Adipocyte (in vitro differentiated cells): ENCODE measurements around the gene NSUN5.
"Not testable (repeated sequence)": the region's sequence is repeated elsewhere in the genome, so short reads cannot be mapped to it uniquely, and the experiment has no call there.

Source experiments
- DNase-seq: peaks from one replicate; pipeline ENCODE4 v3.0.0-alpha.2; 2015; ENCODE audit warnings: low read depth
- H3K27me3 ChIP-seq: replicated peaks from 2 replicates; pipeline ENCODE4 v1.7.0; 2013; ENCODE audit warnings: mild to moderate bottlenecking, low read length, moderate library complexity; ENCODE audit not compliant: control insufficient read depth, insufficient read depth
- H3K36me3 ChIP-seq: 2 replicates; pipeline ENCODE4 v1.7.0; 2013; ENCODE audit warnings: low read length, mild to moderate bottlenecking, moderate library complexity; ENCODE audit not compliant: control insufficient read depth, insufficient read depth, severe bottlenecking
- H3K4me1 ChIP-seq: 2 replicates; pipeline ENCODE4 v1.7.0; 2013; ENCODE audit warnings: mild to moderate bottlenecking, low read length, moderate library complexity; ENCODE audit not compliant: control insufficient read depth, insufficient read depth
- H3K4me3 ChIP-seq: 2 replicates; pipeline ENCODE4 v1.7.0; 2013; ENCODE audit warnings: mild to moderate bottlenecking, low read length, moderate library complexity
- H3K9ac ChIP-seq: 2 replicates; pipeline ENCODE4 v1.7.0; 2013; ENCODE audit warnings: mild to moderate bottlenecking, low read length, moderate library complexity
- H3K9me3 ChIP-seq: 2 replicates; pipeline ENCODE4 v1.7.0; 2013; ENCODE audit warnings: mild to moderate bottlenecking, low read length, moderate library complexity; ENCODE audit not compliant: control insufficient read depth

NSUN5 gene

GRCh38 chr7:73325424-73325823, 16.8 kb upstream of the NSUN5 start:
- not testable (repeated sequence) for DNase-seq, H3K4me1 ChIP-seq, H3K9ac ChIP-seq, H3K4me3 ChIP-seq, H3K36me3 ChIP-seq, H3K9me3 ChIP-seq
- peaks cover 18% of the 10 kb centered on the region for H3K27me3 ChIP-seq

GRCh38 chr7:73324081-73324845, 15.6 kb upstream of the NSUN5 start:
- H3K36me3 ChIP-seq, H3K9me3 ChIP-seq: not testable (repeated sequence)
- peak; percentile 68 for DNase-seq

GRCh38 chr7:73323434-73324080, 14.9 kb upstream of the NSUN5 start:
- DNase-seq, H3K9ac ChIP-seq, H3K4me3 ChIP-seq, H3K9me3 ChIP-seq, H3K36me3 ChIP-seq, H3K4me1 ChIP-seq: not testable (repeated sequence)
- H3K27me3 ChIP-seq: peaks cover 10% of the 10 kb centered on the region

More at GRCh38 chr7:73324081-73324845, 15.6 kb upstream of the NSUN5 start:
- H3K9ac ChIP-seq, H3K4me1 ChIP-seq, H3K4me3 ChIP-seq: not testable (repeated sequence)
- peaks cover 14% of the 10 kb centered on the region for H3K27me3 ChIP-seq

- not testable (repeated sequence) for DNase-seq
- peaks cover 16% of the 10 kb centered on the region for H3K27me3 ChIP-seq
Measured at GRCh38 chr7:73320009-73320408, 11.4 kb upstream of the NSUN5 start.

GRCh38 chr7:73319541-73319940, 10.9 kb upstream of the NSUN5 start:
- not testable (repeated sequence) for DNase-seq, H3K9ac ChIP-seq, H3K4me3 ChIP-seq, H3K9me3 ChIP-seq, H3K4me1 ChIP-seq, H3K36me3 ChIP-seq
- peaks cover 15% of the 10 kb centered on the region for H3K27me3 ChIP-seq

More at GRCh38 chr7:73320009-73320408, 11.4 kb upstream of the NSUN5 start:
- not testable (repeated sequence) for H3K4me3 ChIP-seq, H3K9ac ChIP-seq, H3K4me1 ChIP-seq, H3K36me3 ChIP-seq, H3K9me3 ChIP-seq

GRCh38 chr7:73318656-73319204, 10.1 kb upstream of the NSUN5 start:
- not testable (repeated sequence) for H3K36me3 ChIP-seq, DNase-seq, H3K4me3 ChIP-seq, H3K9me3 ChIP-seq, H3K9ac ChIP-seq, H3K27me3 ChIP-seq, H3K4me1 ChIP-seq

- H3K4me3 ChIP-seq: no peak overlapping the region
- no peaks in the 10 kb centered on the region for H3K4me1 ChIP-seq
- H3K9me3 ChIP-seq: no peaks in the 10 kb centered on the region
- H3K9ac ChIP-seq: no peak overlapping the region
- peaks cover 7% of the 10 kb centered on the region for H3K27me3 ChIP-seq
- no peak for DNase-seq
- H3K36me3 ChIP-seq: no peaks in the 10 kb centered on the region
Measured at GRCh38 chr7:73316521-73316920, 7.9 kb upstream of the NSUN5 start.

- Histone ChIP-seq H3K4me3 (no peak overlapping the region), H3K27me3 (peaks cover 7% of the 10 kb centered on the region), H3K9me3 (no peaks in the 10 kb centered on the region), H3K9ac (no peak overlapping the region), H3K4me1 (peaks cover 2% of the 10 kb centered on the region), H3K36me3 (no peaks in the 10 kb centered on the region)
- no peak for DNase-seq
Measured at GRCh38 chr7:73314271-73314670, 5.6 kb upstream of the NSUN5 start.

GRCh38 chr7:73313521-73313906, 4.9 kb upstream of the NSUN5 start:
- Histone ChIP-seq H3K4me1 (peaks cover 3% of the 10 kb centered on the region), H3K4me3 (no peak overlapping the region), H3K36me3 (no peaks in the 10 kb centered on the region), H3K27me3 (peaks cover 7% of the 10 kb centered on the region), H3K9me3 (no peaks in the 10 kb centered on the region), H3K9ac (no peak overlapping the region)
- no peak for DNase-seq

GRCh38 chr7:73312831-73313520, 4.3 kb upstream of the NSUN5 start:
- H3K4me3 ChIP-seq: no peak overlapping the region
- peaks cover 6% of the 10 kb centered on the region for H3K4me1 ChIP-seq
- H3K27me3 ChIP-seq: peaks cover 5% of the 10 kb centered on the region
- no peaks in the 10 kb centered on the region for H3K9me3 ChIP-seq
- DNase-seq: no peak
- no peaks in the 10 kb centered on the region for H3K36me3 ChIP-seq
- no peak overlapping the region for H3K9ac ChIP-seq

- H3K9ac ChIP-seq, H3K4me3 ChIP-seq, H3K9me3 ChIP-seq, H3K27me3 ChIP-seq, H3K36me3 ChIP-seq, DNase-seq: not testable (repeated sequence)
- peaks cover 11% of the 10 kb centered on the region for H3K4me1 ChIP-seq
Measured at GRCh38 chr7:73311421-73311820, 2.8 kb upstream of the NSUN5 start.
